HAP-1 (cell line): ENCODE data around the gene GNL1.
"Not testable (repeated sequence)": the region's sequence is repeated elsewhere in the genome, so short reads cannot be mapped to it uniquely, and the experiment has no call there.

Source experiments
- DNase-seq, 2 experiments: peaks; one replicate each; pipeline ENCODE4 v3.0.0-alpha.2; 2016 to 2020; ENCODE audit warnings: low spot score in 2 of 2
- H3K27me3 ChIP-seq: fragments of 250-450 bp; sonication (Bioruptor Pico); 2 replicates; pipeline ENCODE4 v1.5.1; 2020; ENCODE audit warnings: low read depth, mild to moderate bottlenecking, moderate library complexity
- H3K36me3 ChIP-seq: fragments of 250-450 bp; sonication (Bioruptor Pico); replicated peaks from 2 replicates; pipeline ENCODE4 v1.5.1; 2020; ENCODE audit warnings: mild to moderate bottlenecking
- H3K4me1 ChIP-seq: fragments of 250-450 bp; sonication (Bioruptor Pico); 2 replicates; pipeline ENCODE4 v1.5.1; 2020; ENCODE audit warnings: mild to moderate bottlenecking
- H3K4me3 ChIP-seq: fragments of 250-450 bp; sonication (Bioruptor Pico); 2 replicates; pipeline ENCODE4 v1.5.1; 2020; ENCODE audit warnings: mild to moderate bottlenecking, moderate library complexity
- H3K9me3 ChIP-seq: fragments of 250-450 bp; sonication (Bioruptor Pico); 2 replicates; pipeline ENCODE4 v1.5.1; 2020; ENCODE audit warnings: mild to moderate bottlenecking, moderate library complexity
- in situ Hi-C: fragments of 300-500 bp; cut with MboI; formaldehyde crosslinking; loops from 3 replicates; pipeline ENCODE4 v1.14.3; 2020; ENCODE audit warnings: low sequenced_read_pairs, inconsistent platforms, mixed read lengths

Gene GNL1

GRCh38 chr6:30511169-30511546 is 45.1 kb downstream of the GNL1 start:
- Histone ChIP-seq H3K27me3 (no peaks in the 10 kb centered on the region; the same call in 1 of the 2 replicates), H3K9me3 (no peaks in the 10 kb centered on the region), H3K4me1 (0 out of 2 replicates have a peak, but pooled peaks cover 2% of the 10 kb centered on the region), H3K4me3 (no peak overlapping the region), H3K36me3 (no peaks in the 10 kb centered on the region)
- DNase-seq = no peak
- in situ Hi-C loops = no loop called here

- no peak overlapping the region for H3K4me3 ChIP-seq
- 0 out of 2 replicates have a peak, but pooled peaks cover 2% of the 10 kb centered on the region for H3K4me1 ChIP-seq
- no peaks in the 10 kb centered on the region for H3K36me3 ChIP-seq
- no peaks in the 10 kb centered on the region; the same call in 1 of the 2 replicates for H3K27me3 ChIP-seq
- in situ Hi-C loops = no loop called here
- H3K9me3 ChIP-seq = no peaks in the 10 kb centered on the region
- no peak for DNase-seq
Observed at GRCh38 chr6:30510419-30511168, 45.7 kb downstream of the GNL1 start.

GRCh38 chr6:30508890-30509736 is 47.2 kb downstream of the GNL1 start:
- in situ Hi-C loops = no loop called here
- no peaks in the 10 kb centered on the region for H3K9me3 ChIP-seq
- DNase-seq = no peak
- no peaks in the 10 kb centered on the region; the same call in 1 of the 2 replicates for H3K27me3 ChIP-seq
- H3K4me1 ChIP-seq = 0 out of 2 replicates have a peak, but pooled peaks cover 2% of the 10 kb centered on the region
- H3K4me3 ChIP-seq = no peak overlapping the region
- no peaks in the 10 kb centered on the region for H3K36me3 ChIP-seq

GRCh38 chr6:30507849-30508827 is 48.2 kb downstream of the GNL1 start:
- Histone ChIP-seq H3K36me3 (no peaks in the 10 kb centered on the region), H3K4me1 (0 out of 2 replicates have a peak, but pooled peaks cover 2% of the 10 kb centered on the region), H3K27me3 (no peaks in the 10 kb centered on the region; the same call in 1 of the 2 replicates), H3K9me3 (no peaks in the 10 kb centered on the region), H3K4me3 (no peak overlapping the region)
- in situ Hi-C loops = no loop called here
- no peak for DNase-seq

GRCh38 chr6:30500421-30501355 is 55.6 kb downstream of the GNL1 start:
- H3K36me3 ChIP-seq = no peaks in the 10 kb centered on the region
- DNase-seq = no peak
- H3K4me1 ChIP-seq = no peaks in the 10 kb centered on the region
- H3K4me3 ChIP-seq = no peak overlapping the region
- no peaks in the 10 kb centered on the region for H3K27me3 ChIP-seq
- in situ Hi-C loops = no loop called here
- no peaks in the 10 kb centered on the region for H3K9me3 ChIP-seq

GRCh38 chr6:30498705-30499104 is 57.6 kb downstream of the GNL1 start:
- H3K27me3 ChIP-seq = not testable (repeated sequence)

GRCh38 chr6:30497714-30498113 is 58.6 kb downstream of the GNL1 start:
- Histone ChIP-seq H3K27me3 (no peaks in the 10 kb centered on the region), H3K4me3 (no peak overlapping the region), H3K9me3 (no peaks in the 10 kb centered on the region), H3K36me3 (no peaks in the 10 kb centered on the region), H3K4me1 (no peaks in the 10 kb centered on the region)
- no peak for DNase-seq
- in situ Hi-C loops = loop anchor here (25.0 kb wide), 1 partner anchor 590 kb away; no protein-coding TSS in a partner anchor

More at GRCh38 chr6:30498705-30499104, 57.6 kb downstream of the GNL1 start:
- not testable (repeated sequence) for DNase-seq, H3K4me1 ChIP-seq, H3K4me3 ChIP-seq, H3K36me3 ChIP-seq, H3K9me3 ChIP-seq
- in situ Hi-C loops = loop anchor here (25.0 kb wide), 1 partner anchor 589 kb away; no protein-coding TSS in a partner anchor

GRCh38 chr6:30497261-30497599 is 59.1 kb downstream of the GNL1 start:
- not testable (repeated sequence) for H3K4me3 ChIP-seq, H3K36me3 ChIP-seq, H3K4me1 ChIP-seq, H3K9me3 ChIP-seq, H3K27me3 ChIP-seq, DNase-seq
- in situ Hi-C loops = loop anchor here (25.0 kb wide), 1 partner anchor 590 kb away; no protein-coding TSS in a partner anchor

- Histone ChIP-seq H3K9me3 (no peaks in the 10 kb centered on the region), H3K4me1 (no peaks in the 10 kb centered on the region), H3K36me3 (peaks cover under 1% of the 10 kb centered on the region), H3K4me3 (no peak overlapping the region), H3K27me3 (no peaks in the 10 kb centered on the region)
- in situ Hi-C loops = loop anchor here (25.0 kb wide), 1 partner anchor 591 kb away; no protein-coding TSS in a partner anchor
- no peak for DNase-seq
Observed at GRCh38 chr6:30495993-30496392, 60.3 kb downstream of the GNL1 start.

- not testable (repeated sequence) for H3K27me3 ChIP-seq, H3K4me1 ChIP-seq, H3K4me3 ChIP-seq, DNase-seq, H3K36me3 ChIP-seq, H3K9me3 ChIP-seq
- in situ Hi-C loops = loop anchor here (25.0 kb wide), 1 partner anchor 592 kb away; no protein-coding TSS in a partner anchor
Observed at GRCh38 chr6:30495060-30495459, 61.2 kb downstream of the GNL1 start.

GRCh38 chr6:30494291-30494861 is 61.9 kb downstream of the GNL1 start:
- in situ Hi-C loops = loop anchor here (25.0 kb wide), 1 partner anchor 593 kb away; no protein-coding TSS in a partner anchor
- Histone ChIP-seq H3K9me3 (no peaks in the 10 kb centered on the region), H3K4me1 (peaks cover 5% of the 10 kb centered on the region; the same call in 1 of the 2 replicates)

More at GRCh38 chr6:30494291-30494861, 61.9 kb downstream of the GNL1 start:
- Histone ChIP-seq H3K36me3 (peaks cover 8% of the 10 kb centered on the region), H3K4me3 (no peak overlapping the region), H3K27me3 (no peaks in the 10 kb centered on the region)
- no peak for DNase-seq
